Measurements from ENCODE around the gene DOCK2. TPM values are rescaled to one million over a fixed set of nuclear protein-coding genes. Genes with fewer than 3 reads are reported as not detected.

DOCK2 gene
- total and polyA plus RNA-seq, 2 of the 8 experiments (the other 6 are each of a cell fraction or from before 2014, with no cell fraction given) = 3.9 to 5.7 TPM

GRCh38 chr5:169838688-169839087 is 201.6 kb downstream of the DOCK2 start:
- Histone ChIP-seq H3K4ac (replicated peaks; ENCODE audit: insufficient read length, low read depth, low read length) (no peak overlapping the region), H3K79me2 (ENCODE audit: control insufficient read depth in 1 of 2, insufficient read depth in 2 of 2, low read length in 2 of 2) (no peaks in the 10 kb centered on the region), H3K14ac (ENCODE audit: insufficient read length) (no peak overlapping the region), H3K36me3 (ENCODE audit: control insufficient read depth in 2 of 4, insufficient read depth in 4 of 4, low read length in 3 of 4) (no peaks in the 10 kb centered on the region), H3K27me3 (replicated peaks in 1 of 4; ENCODE audit: control insufficient read depth in 3 of 4, extremely low read depth in 1 of 4, insufficient read depth in 3 of 4, low read length in 3 of 4) (no peaks in the 10 kb centered on the region), H3K9ac (replicated peaks in 1 of 4; ENCODE audit: extremely low read depth in 1 of 4, low read depth in 3 of 4, low read length in 3 of 4) (no peak overlapping the region), H2BK5ac (ENCODE audit: low read depth, low read length) (no peak overlapping the region), H3K23ac (ENCODE audit: insufficient read length) (no peak overlapping the region), H2AK5ac (ENCODE audit: low read depth, low read length) (no peak overlapping the region), H3K56ac (replicated peaks; ENCODE audit: insufficient read length, low read depth, low read length) (no peak overlapping the region), H4K5ac (ENCODE audit: insufficient read length, low read depth, low read length) (no peak overlapping the region), H3K4me3 (ENCODE audit: extremely low read depth in 1 of 4, insufficient read depth in 2 of 4, low read depth in 3 of 4, low read length in 4 of 4) (no peak overlapping the region), H4K20me1 (replicated peaks in 1 of 2; ENCODE audit: control insufficient read depth in 1 of 2, insufficient read depth in 2 of 2, low read length in 2 of 2) (no peaks in the 10 kb centered on the region), H2BK12ac (ENCODE audit: low read depth, low read length) (no peak overlapping the region), H3K79me1 (ENCODE audit: low read depth, low read length) (no peaks in the 10 kb centered on the region), H3K9me3 (ENCODE audit: insufficient read depth in 2 of 2, low read depth in 1 of 2, low read length in 1 of 2) (no peaks in the 10 kb centered on the region), H3K27ac (ENCODE audit: low read depth, low read length) (no peak overlapping the region), H2BK20ac (ENCODE audit: low read length) (no peak overlapping the region), H2AFZ (ENCODE audit: low read length) (no peak overlapping the region), H4K8ac (ENCODE audit: extremely low read depth, insufficient read depth, low read length) (no peak overlapping the region), H2BK120ac (replicated peaks; ENCODE audit: low read depth, low read length) (no peak overlapping the region), H3K18ac (ENCODE audit: extremely low read depth, low read length) (no peak overlapping the region), H4K91ac (replicated peaks; ENCODE audit: insufficient read length, low read length) (no peak overlapping the region), H2BK15ac (ENCODE audit: low read length) (no peak overlapping the region), H3K4me2 (ENCODE audit: insufficient read depth in 1 of 2, low read depth in 2 of 2, low read length in 2 of 2) (no peak overlapping the region), H3K4me1 (replicated peaks in 1 of 4; ENCODE audit: control insufficient read depth in 3 of 4, insufficient read depth in 4 of 4, low read length in 3 of 4) (peaks cover 0 to 3% (median under 1%) of the 10 kb centered on the region in 4 experiments; a peak in 1 of 7 replicates), H3K23me2 (ENCODE audit: low read depth, low read length) (no peaks in the 10 kb centered on the region)
- WGBS, 2 experiments (ENCODE audit: extremely low coverage in 1 of 2, insufficient coverage in 1 of 2, insufficient read length in 1 of 2, insufficient replicate concordance in 2 of 2, low coverage in 1 of 2, low lambda C conversion rate in 2 of 2, missing lambda C conversion rate in 1 of 2) = 74% methylated on average over 3 of the region's 3 CpGs; no CpG with 5 or more reads in 1 of the 2 experiments
- ChIA-PET POLR2A (ENCODE audit: partially characterized antibody) (no interaction called here), CTCF (ENCODE audit: partially characterized antibody) (interaction anchor here (0.6 to 1.6 kb wide), 5 partner anchors 9 to 142 kb away, joined by 3 to 12 read pairs (median 4); partner anchors contain the start of gene INSYN2B)
- FAIRE-seq = no peak
- no peak for DNase-seq (ENCODE audit: low read depth in 1 of 2, low spot score in 2 of 2)
- TF ChIP-seq ATF3 (IDR thresholded peaks at IDR 0.05; ENCODE audit: insufficient read depth, low read depth, low read length) (no peak), CTCF (IDR thresholded peaks at IDR 0.05; ENCODE audit: control extremely low read depth in 1 of 3, insufficient read depth in 1 of 3, low read depth in 1 of 3, low read length in 3 of 3) (no peak), EGR1 (IDR thresholded peaks at IDR 0.05; ENCODE audit: borderline replicate concordance, low read depth, low read length) (no peak), JUN (IDR thresholded peaks at IDR 0.05; ENCODE audit: low read depth, low read length) (no peak), SP1 (IDR thresholded peaks at IDR 0.05; ENCODE audit: low read depth, low read length) (no peak), RAD21 (IDR thresholded peaks at IDR 0.05 in 1 of 2, conservative IDR thresholded peaks at IDR 0.05 in 1 of 2; ENCODE audit: low read depth in 2 of 2, low read length in 2 of 2) (no peak), POU5F1 (IDR thresholded peaks at IDR 0.05; ENCODE audit: low read depth, low read length) (no peak), SIRT6 (IDR thresholded peaks at IDR 0.05; ENCODE audit: low read length) (no peak), CHD2 (IDR thresholded peaks at IDR 0.05; ENCODE audit: low read length) (no peak), BCL11A (IDR thresholded peaks at IDR 0.05; ENCODE audit: low read depth in 2 of 2, low read length in 2 of 2) (no peak), RXRA (IDR thresholded peaks at IDR 0.05; ENCODE audit: insufficient read depth, low read depth, low read length) (no peak), TAF1 (IDR thresholded peaks at IDR 0.05; ENCODE audit: low read depth, low read length) (no peak)
